CD4-positive, CD25-positive, alpha-beta regulatory T cell (primary cell): Measurements from ENCODE around the gene EVI5. TPM values are rescaled to one million over a fixed set of nuclear protein-coding genes. Genes with fewer than 3 reads are reported as not detected.

Source experiments
- ATAC-seq, 2 donors: fragments of 150-1000 bp; cut with Tn5 transposase; one replicate each; pipeline ENCODE4 v1.10.0; 2021; ENCODE audit warnings: low read depth in 2 of 2, moderate number of reproducible peaks in 2 of 2, moderate library complexity in 1 of 2
- DNase-seq, 3 donors: peaks; one replicate each; pipeline versions ENCODE4 v3.0.0 to v3.0.0-alpha.2; 2012 to 2022; ENCODE audit warnings: mixed read lengths in 1 of 3
- H3K27ac ChIP-seq: one replicate; pipeline ENCODE4 v1.7.0; 2013; ENCODE audit warnings: mild to moderate bottlenecking, low read length; ENCODE audit not compliant: insufficient read depth, poor library complexity, severe bottlenecking
- H3K27me3 ChIP-seq: one replicate; pipeline ENCODE4 v1.7.0; 2013; ENCODE audit warnings: low read length; ENCODE audit not compliant: control insufficient read depth, insufficient read depth
- H3K36me3 ChIP-seq: one replicate; pipeline ENCODE4 v1.7.0; 2013; ENCODE audit warnings: mild to moderate bottlenecking, low read length, moderate library complexity; ENCODE audit not compliant: control insufficient read depth, insufficient read depth
- H3K4me1 ChIP-seq: 2 replicates; pipeline ENCODE4 v1.7.0; 2013; ENCODE audit warnings: mild to moderate bottlenecking, low read length; ENCODE audit not compliant: insufficient read depth, control insufficient read depth, poor library complexity, severe bottlenecking
- H3K4me3 ChIP-seq: one replicate; pipeline ENCODE4 v1.7.0; 2013; ENCODE audit warnings: low read depth, mild to moderate bottlenecking, low read length, moderate library complexity
- H3K9me3 ChIP-seq, 2 experiments: 1 replicate in 1 of 2; 2 replicates in 1 of 2; pipeline ENCODE4 v1.7.0; 2013; ENCODE audit warnings: low read length in 2 of 2, mild to moderate bottlenecking in 1 of 2, moderate library complexity in 1 of 2; ENCODE audit not compliant: control insufficient read depth in 2 of 2
- H3K27ac Mint-ChIP-seq, 3 donors: one replicate each; pipeline ENCODE4 v1.8.0; 2020 to 2022; ENCODE audit warnings: mild to moderate bottlenecking in 3 of 3, mixed read lengths in 3 of 3, moderate library complexity in 2 of 3
- H3K27me3 Mint-ChIP-seq: one replicate; pipeline ENCODE4 v1.8.0; 2022; ENCODE audit warnings: mild to moderate bottlenecking, mixed read lengths
- H3K36me3 Mint-ChIP-seq: one replicate; pipeline ENCODE4 v1.8.0; 2020; ENCODE audit warnings: mixed read lengths
- H3K4me1 Mint-ChIP-seq, 4 donors: one replicate each; pipeline ENCODE4 v1.8.0; 2020 to 2022; ENCODE audit warnings: mixed read lengths in 4 of 4, mild to moderate bottlenecking in 1 of 4
- H3K4me3 Mint-ChIP-seq, 4 donors: one replicate each; pipeline ENCODE4 v1.8.0; 2020 to 2022; ENCODE audit warnings: mild to moderate bottlenecking in 4 of 4, mixed read lengths in 4 of 4, moderate library complexity in 3 of 4
- H3K9me3 Mint-ChIP-seq, 7 donors: one replicate each; pipeline ENCODE4 v1.8.0; 2020 to 2022; ENCODE audit warnings: mixed read lengths in 7 of 7, mild to moderate bottlenecking in 3 of 7, moderate library complexity in 2 of 7
- polyA plus RNA-seq, 4 donors: library from polyadenylated mRNA; unstranded; fragments of 300-500 nt; fragmentation: Illumina TruSeq; gene quantifications; one replicate each; pipeline ENCODE4 v1.2.3, GENCODE V29; 2021
- total RNA-seq: library from RNA; stranded (reverse); gene quantifications from one replicate; pipeline ENCODE4 v1.2.3, GENCODE V29; 2022

The EVI5 gene
- total and polyA plus RNA-seq, 5 donors from 2014 or later, result 0.52 to 2.7 (median 0.59) TPM

DNA sequence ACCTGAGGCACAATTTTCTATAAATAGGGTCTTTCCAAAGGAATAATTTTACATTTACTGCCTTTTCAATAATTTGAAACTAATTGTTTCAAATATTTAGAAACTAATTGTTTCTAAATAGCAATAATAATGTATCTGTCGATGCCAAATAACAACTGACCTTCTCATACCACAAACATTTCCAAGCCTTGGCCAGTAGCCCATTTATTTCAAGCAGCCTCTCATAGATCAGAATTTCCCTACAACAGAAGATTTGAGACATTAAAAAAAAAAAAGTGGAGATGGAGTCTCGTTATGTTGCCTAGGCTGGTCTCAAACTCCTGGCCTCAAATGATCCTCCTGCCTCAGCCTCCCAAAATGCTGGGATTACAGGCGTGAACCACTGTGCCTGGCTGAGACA, 296.1 kb downstream of the EVI5 start:
- no peak overlapping the region for H3K27ac ChIP-seq
- no peak for DNase-seq

DNA sequence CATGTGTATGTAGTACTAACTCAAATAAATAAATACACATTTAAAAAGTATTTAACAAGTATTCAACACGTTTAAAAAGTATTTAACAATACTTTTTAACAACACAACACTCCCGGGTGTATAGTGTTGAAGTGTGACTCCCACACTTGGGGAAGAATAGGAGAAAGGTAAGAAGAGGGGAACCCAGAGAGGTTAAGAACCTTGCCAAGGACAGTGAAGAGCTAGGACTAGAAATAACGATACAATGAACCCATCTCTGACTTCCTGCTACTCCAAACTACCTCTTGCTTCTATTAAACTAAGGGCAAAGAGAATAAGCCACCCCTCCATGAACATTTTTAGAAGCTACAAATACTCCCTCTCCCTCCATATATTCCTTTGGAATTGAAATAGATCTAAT, 296.5 kb downstream of the EVI5 start:
- peaks cover 4 to 47% (median 16%) of the 10 kb centered on the region in 4 donors for H3K4me1 Mint-ChIP-seq

More for the DNA sequence above, 296.1 kb downstream of the EVI5 start:
- Mint-ChIP-seq H3K4me3 (peak overlapping the region in 2 of 4 donors; percentile 46 to 68), H3K36me3 (no peaks in the 10 kb centered on the region), H3K9me3 (peaks cover 0 to 4% (median 0%) of the 10 kb centered on the region in 7 donors), H3K27me3 (peaks cover 30% of the 10 kb centered on the region), H3K27ac (peak overlapping the region in 2 of 3 donors; percentile 42 to 50), H3K4me1 (peaks cover 4 to 47% (median 16%) of the 10 kb centered on the region in 4 donors)
- ATAC-seq, result no peak
- H3K4me1 ChIP-seq, result peaks cover 34% of the 10 kb centered on the region
- H3K36me3 ChIP-seq, result no peaks in the 10 kb centered on the region
- no peaks in the 10 kb centered on the region for H3K9me3 ChIP-seq
- no peaks in the 10 kb centered on the region for H3K27me3 ChIP-seq
- H3K4me3 ChIP-seq, result no peak overlapping the region

DNA sequence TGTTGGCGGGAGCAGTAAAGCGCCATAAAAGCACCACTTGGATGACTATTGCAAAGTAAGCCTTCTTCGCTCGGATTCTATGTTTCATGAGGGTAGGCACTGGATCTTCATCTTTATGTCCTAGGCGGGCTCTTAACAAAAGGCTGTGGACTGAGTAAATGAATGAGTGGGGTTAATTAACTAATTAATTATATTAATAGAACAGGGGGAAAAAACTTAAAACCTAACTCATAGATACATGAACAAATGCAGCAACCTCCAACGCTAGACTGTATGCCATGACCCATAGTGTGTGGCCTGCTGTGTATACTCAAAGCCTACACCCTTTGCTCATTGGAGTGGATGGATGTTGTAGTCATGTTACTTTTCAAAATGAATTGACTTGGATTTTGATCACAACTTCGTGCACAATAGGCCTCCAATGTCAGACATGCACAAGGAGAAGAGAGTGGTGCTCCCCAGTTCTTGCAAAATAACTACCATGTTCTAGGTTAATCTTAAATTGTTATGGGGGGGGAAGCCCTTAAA, 297.8 kb downstream of the EVI5 start:
- Histone ChIP-seq H3K4me3 (peak overlapping the region; percentile 44), H3K27me3 (no peaks in the 10 kb centered on the region), H3K36me3 (no peaks in the 10 kb centered on the region), H3K9me3 (no peaks in the 10 kb centered on the region), H3K27ac (peak overlapping the region; percentile 33), H3K4me1 (peaks cover 51% of the 10 kb centered on the region)
- Mint-ChIP-seq H3K36me3 (no peaks in the 10 kb centered on the region), H3K4me3 (peak overlapping the region; percentile 69 to 76 (median 72)), H3K4me1 (peaks cover 4 to 49% (median 16%) of the 10 kb centered on the region in 4 donors), H3K27me3 (peaks cover 38% of the 10 kb centered on the region), H3K27ac (peak overlapping the region; percentile 9 to 82 (median 29)), H3K9me3 (peaks cover 0 to 4% (median 0%) of the 10 kb centered on the region in 7 donors)
- ATAC-seq, result no peak
- DNase-seq, result no peak

More for the DNA sequence above, 296.5 kb downstream of the EVI5 start:
- Mint-ChIP-seq H3K4me3 (peak overlapping the region in 2 of 4 donors; percentile 46 to 74), H3K36me3 (no peaks in the 10 kb centered on the region), H3K9me3 (peaks cover 0 to 4% (median 0%) of the 10 kb centered on the region in 7 donors), H3K27ac (peak overlapping the region in 2 of 3 donors; percentile 50 to 68), H3K27me3 (peaks cover 33% of the 10 kb centered on the region)
- Histone ChIP-seq H3K36me3 (no peaks in the 10 kb centered on the region), H3K4me3 (no peak overlapping the region), H3K4me1 (peaks cover 38% of the 10 kb centered on the region), H3K9me3 (no peaks in the 10 kb centered on the region), H3K27ac (peak overlapping the region; percentile 33), H3K27me3 (no peaks in the 10 kb centered on the region)
- DNase-seq (no peak), ATAC-seq (no peak)

DNA sequence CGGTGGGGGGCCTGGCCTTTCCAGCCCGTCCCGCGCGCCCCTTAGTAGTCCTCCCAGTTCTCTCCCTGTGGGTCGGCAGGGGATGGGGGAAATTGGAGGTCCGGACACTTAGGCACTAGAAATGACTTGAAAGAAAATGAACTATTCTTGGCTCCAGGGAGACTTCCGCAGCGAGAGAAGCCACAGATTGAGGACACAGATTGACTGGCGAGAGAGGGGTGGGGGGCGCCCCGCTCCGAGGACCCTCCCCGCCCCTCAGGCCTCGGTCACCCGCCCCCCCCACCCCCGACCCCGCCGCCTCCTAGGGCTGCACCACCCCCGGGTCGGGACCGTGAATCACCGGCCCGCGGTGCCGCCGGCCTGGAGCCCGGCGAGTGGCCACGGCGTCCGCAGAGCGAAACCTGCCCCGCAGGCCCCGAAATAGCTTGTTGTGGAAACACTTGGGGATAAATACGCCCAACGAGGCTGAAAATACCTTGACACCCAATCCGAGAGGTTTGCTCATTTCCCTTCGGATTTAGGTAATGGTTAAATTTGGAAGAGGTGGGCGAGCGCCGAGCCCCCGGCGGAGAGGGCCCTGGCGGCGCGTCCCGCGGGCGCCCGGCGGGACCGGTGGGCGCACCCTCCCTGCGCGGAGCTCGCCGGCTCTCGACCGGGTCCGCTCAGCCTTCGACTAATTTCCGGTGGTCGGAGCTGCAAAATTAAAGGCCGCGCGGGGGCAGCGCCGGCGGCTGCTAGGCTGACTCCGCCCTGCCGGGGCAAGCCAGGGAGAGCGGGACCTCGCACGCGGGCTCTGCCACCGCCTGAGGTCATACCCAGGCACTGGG, 298.4 kb downstream of the EVI5 start, which contains the start of gene GFI1:
Gene GFI1, minus strand, starts transcription at position 675 of the 827 bp plus-strand sequence. CDS start 3,438 bp downstream, outside the sequence.
- Histone ChIP-seq H3K27me3 (no peaks in the 10 kb centered on the region), H3K4me1 (peaks cover 57% of the 10 kb centered on the region), H3K4me3 (peak within 1 kb of the TSS; percentile 66), H3K36me3 (no peaks in the 10 kb centered on the region), H3K27ac (peak within 1 kb of the TSS; percentile 65), H3K9me3 (no peaks in the 10 kb centered on the region)
- peak within 1 kb of the TSS; percentile 82 to 96 (median 82) for H3K27ac Mint-ChIP-seq
- no peaks in the 10 kb centered on the region for H3K36me3 Mint-ChIP-seq
- H3K9me3 Mint-ChIP-seq, result peaks cover 0 to 4% (median 0%) of the 10 kb centered on the region in 7 donors
- H3K4me1 Mint-ChIP-seq, result peaks cover 4 to 56% (median 16%) of the 10 kb centered on the region in 4 donors
- H3K27me3 Mint-ChIP-seq, result peaks cover 40% of the 10 kb centered on the region
- peak within 1 kb of the TSS; percentile 92 to 96 (median 96) for H3K4me3 Mint-ChIP-seq
- DNase-seq (peak; percentile 22 to 69 (median 44)), ATAC-seq (peak; percentile 17 to 18)

DNA sequence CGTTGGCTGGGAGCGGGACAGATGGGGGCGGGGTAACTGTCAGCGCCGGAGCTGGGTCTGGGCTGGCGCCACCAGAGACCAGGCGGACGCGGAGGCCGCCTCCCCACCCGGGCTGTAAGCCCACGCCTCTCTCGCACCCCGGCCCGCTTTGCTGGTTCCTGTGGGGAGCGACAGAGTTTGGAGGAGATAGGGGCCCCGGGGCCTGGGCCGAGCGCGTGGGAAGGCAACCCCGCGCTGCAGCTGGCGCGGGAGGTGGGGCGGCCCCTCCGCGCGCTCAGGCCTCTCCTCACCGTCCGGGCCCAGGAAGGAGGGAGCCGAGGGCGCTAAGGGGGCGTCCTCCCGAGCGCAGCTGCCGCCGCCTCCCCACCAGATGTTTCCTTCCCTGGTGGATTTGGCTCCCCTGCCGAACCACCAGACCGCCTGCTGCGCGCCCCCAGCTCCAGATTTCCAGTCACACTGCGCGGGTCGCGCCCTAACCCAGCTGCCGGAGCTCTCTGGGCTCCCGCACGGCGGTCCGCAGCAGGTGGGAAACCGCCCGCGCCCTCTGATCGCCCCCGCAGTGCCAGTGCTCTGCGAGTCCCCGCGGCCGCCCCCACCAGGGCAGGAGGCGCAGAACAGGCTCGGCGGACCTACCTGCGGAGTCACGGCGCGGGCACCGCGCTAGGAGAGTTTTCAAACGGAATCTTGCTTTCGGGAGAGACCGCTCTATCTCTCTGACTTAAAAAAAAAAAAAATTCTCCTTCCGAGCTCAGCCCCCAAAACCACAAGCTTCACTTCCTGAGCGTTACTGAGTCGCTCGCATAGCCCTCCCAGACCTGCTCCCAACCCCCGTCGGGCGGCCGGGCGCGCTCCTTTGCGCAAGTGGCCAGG, 299.3 kb downstream of the EVI5 start:
- H3K36me3 Mint-ChIP-seq, result no peaks in the 10 kb centered on the region
- H3K27ac ChIP-seq, result peak overlapping the region; percentile 65
- H3K4me1 Mint-ChIP-seq, result peaks cover 4 to 52% (median 16%) of the 10 kb centered on the region in 4 donors
- H3K4me1 ChIP-seq, result peaks cover 57% of the 10 kb centered on the region
- ATAC-seq (peak; percentile 61 to 69), DNase-seq (peak; percentile 57 to 86 (median 71))
- H3K27ac Mint-ChIP-seq, result peak overlapping the region; percentile 89 to 96 (median 93)
- peaks cover 0 to 4% (median 0%) of the 10 kb centered on the region in 7 donors for H3K9me3 Mint-ChIP-seq
- H3K9me3 ChIP-seq, result no peaks in the 10 kb centered on the region
- H3K4me3 ChIP-seq, result peak overlapping the region; percentile 71
- no peaks in the 10 kb centered on the region for H3K27me3 ChIP-seq
- H3K36me3 ChIP-seq, result no peaks in the 10 kb centered on the region
- H3K4me3 Mint-ChIP-seq, result peak overlapping the region; percentile 93 to 99 (median 97)
- H3K27me3 Mint-ChIP-seq, result peaks cover 45% of the 10 kb centered on the region

DNA sequence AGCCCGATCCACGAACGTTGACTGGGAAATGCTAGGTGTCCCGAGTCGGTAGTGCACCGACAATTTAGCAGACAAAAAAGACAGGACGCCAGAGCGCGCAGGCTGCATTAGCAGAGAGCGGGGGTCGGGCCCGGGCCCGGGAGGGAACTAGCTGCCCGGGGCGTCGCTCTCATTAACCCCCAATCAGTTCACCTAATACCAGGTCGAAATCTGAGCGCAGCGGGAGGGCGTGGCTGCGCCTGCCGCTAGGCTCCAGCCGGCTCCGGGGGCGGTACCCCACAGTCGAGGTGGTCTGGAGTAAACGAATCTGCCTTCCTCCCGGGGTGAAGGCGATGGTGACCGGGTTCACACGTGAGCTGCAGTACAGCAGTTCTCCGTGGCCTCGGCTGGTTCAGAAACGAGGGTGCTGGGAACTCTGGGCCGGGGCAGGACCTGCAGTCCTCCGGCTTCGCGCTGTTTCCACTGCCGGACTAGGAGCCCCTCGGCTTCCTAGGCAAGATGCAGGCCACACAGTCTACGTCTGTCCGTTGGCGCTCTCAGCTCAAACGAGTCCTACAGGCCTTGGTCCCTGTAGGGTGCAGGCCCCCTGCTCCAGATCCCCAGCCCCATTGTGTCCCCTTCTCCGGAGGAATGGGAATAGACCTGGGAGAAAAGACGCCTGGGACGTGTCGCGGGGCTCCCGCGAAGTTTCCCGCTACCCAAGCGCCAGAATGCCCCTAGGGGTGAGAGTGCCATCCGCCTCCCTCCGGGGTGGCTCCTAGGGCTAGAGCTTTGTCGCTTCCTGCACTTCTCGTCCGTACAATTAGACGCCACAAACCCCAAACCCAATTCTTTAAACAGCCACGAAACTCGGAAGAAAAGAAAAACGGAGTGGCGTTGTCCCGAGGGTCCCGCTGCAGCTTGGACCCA, 300.2 kb downstream of the EVI5 start:
- Histone ChIP-seq H3K27me3 (no peaks in the 10 kb centered on the region), H3K4me3 (peak overlapping the region; percentile 71), H3K36me3 (no peaks in the 10 kb centered on the region), H3K27ac (peak overlapping the region; percentile 65), H3K4me1 (peaks cover 57% of the 10 kb centered on the region), H3K9me3 (no peaks in the 10 kb centered on the region)
- Mint-ChIP-seq H3K27ac (peak overlapping the region; percentile 92 to 94 (median 93)), H3K4me3 (peak overlapping the region; percentile 93 to 99 (median 97)), H3K9me3 (peaks cover 0 to 4% (median 0%) of the 10 kb centered on the region in 7 donors), H3K4me1 (peaks cover 4 to 52% (median 17%) of the 10 kb centered on the region in 4 donors), H3K36me3 (peaks cover 3% of the 10 kb centered on the region), H3K27me3 (peaks cover 45% of the 10 kb centered on the region)
- ATAC-seq (peak; percentile 32 to 38), DNase-seq (peak; percentile 46 to 70 (median 53))
